Uterus (tissue), 2 donors: Measurements from ENCODE around the gene ZFP36L2.

Experiments used
- POLR2A ChIP-seq, 2 donors: fragments of 450-650 bp; IDR thresholded peaks; one replicate each; pipeline ENCODE4 v1.6.1; 2016; ENCODE audit warnings: antibody characterized with exemption in 2 of 2, mild to moderate bottlenecking in 1 of 2, moderate library complexity in 1 of 2
- TF ChIP-seq, protein P1 (sequence below), 4 experiments: fragments of 200-600 bp in 2 of 4; fragments of 450-650 bp in 2 of 4; sonication (generic) in 2 of 4; IDR thresholded peaks; one replicate each; pipeline ENCODE4 v1.5.1; 2016 to 2019; ENCODE audit warnings: antibody characterized with exemption in 4 of 4, mild to moderate bottlenecking in 2 of 4, moderate library complexity in 1 of 4

DNA sequence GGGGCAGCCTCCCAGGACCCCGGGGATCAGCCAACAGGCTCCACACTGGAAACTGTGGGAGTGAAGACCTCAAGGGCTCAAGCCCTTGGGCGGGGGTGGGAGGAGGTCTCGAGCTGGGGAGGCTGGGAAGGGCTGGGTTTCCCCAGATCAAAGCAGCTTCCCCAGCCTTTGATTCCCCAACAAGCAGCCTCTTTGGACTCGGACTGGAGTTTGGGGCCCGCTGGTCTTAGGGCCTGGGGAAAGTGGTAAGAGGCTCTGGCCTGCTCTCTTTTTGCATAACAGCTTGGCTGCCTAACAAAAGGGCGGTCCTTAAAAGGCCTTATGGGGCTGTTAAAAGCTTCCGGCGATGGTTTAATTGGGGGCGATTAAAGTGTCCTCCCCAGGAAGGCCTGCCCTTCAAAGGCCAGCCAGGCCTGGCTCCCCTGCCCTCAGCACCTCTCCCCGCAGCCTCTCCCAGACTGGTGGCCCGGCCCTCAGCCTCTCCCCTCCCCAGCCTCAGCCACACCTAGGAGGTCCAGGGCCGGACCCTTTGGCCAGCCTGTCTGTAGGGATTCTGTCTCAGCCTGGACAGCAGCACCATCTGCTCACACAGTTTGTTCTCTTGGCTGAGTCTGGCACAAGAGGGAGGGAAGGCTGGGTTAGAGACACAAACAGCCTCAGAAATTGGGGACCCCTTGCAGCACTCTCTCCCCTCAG lies 39.6 kb downstream of the ZFP36L2 start:
- TF ChIP-seq, protein P1, sequence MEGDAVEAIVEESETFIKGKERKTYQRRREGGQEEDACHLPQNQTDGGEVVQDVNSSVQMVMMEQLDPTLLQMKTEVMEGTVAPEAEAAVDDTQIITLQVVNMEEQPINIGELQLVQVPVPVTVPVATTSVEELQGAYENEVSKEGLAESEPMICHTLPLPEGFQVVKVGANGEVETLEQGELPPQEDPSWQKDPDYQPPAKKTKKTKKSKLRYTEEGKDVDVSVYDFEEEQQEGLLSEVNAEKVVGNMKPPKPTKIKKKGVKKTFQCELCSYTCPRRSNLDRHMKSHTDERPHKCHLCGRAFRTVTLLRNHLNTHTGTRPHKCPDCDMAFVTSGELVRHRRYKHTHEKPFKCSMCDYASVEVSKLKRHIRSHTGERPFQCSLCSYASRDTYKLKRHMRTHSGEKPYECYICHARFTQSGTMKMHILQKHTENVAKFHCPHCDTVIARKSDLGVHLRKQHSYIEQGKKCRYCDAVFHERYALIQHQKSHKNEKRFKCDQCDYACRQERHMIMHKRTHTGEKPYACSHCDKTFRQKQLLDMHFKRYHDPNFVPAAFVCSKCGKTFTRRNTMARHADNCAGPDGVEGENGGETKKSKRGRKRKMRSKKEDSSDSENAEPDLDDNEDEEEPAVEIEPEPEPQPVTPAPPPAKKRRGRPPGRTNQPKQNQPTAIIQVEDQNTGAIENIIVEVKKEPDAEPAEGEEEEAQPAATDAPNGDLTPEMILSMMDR (IDR thresholded peaks at IDR 0.05), result no peak
- no peak for TF ChIP-seq POLR2A (IDR thresholded peaks at IDR 0.05)
